Spleen (tissue), 7 donors: ENCODE measurements around the gene SERPINA4.

ENCODE experiments used
- POLR2A ChIP-seq, 3 donors: fragments of 450-650 bp; IDR thresholded peaks; one replicate each; pipeline ENCODE4 v1.5.1; 2017; ENCODE audit warnings: antibody characterized with exemption in 3 of 3, mild to moderate bottlenecking in 1 of 3
- POLR2AphosphoS5 ChIP-seq, 3 donors: sonication (generic); formaldehyde crosslinking; IDR thresholded peaks; one replicate each; pipeline ENCODE4 v1.5.1; 2017; ENCODE audit warnings: antibody characterized with exemption in 3 of 3
- TF ChIP-seq, protein P1 (sequence below), 11 experiments: fragments of 200-600 bp in 7 of 11; fragments of 450-650 bp in 4 of 11; sonication (generic) in 4 of 11; IDR thresholded peaks in 8 of 11; conservative IDR thresholded peaks in 3 of 11; 1 replicate in 7 of 11; 2 replicates in 4 of 11; pipeline versions ENCODE4 v1.4.0 to v1.8.0; 2016 to 2021; ENCODE audit warnings: antibody characterized with exemption in 11 of 11, inconsistent platforms in 4 of 11, mild to moderate bottlenecking in 1 of 11
- donor health status: DM: no; HTN: no; CAD: no; lungs with moderate emphysema.
- donor health status: DM: no; HTN: no; CAD: no.
- donor health status: DM: no; HTN: no; CAD: no.

DNA sequence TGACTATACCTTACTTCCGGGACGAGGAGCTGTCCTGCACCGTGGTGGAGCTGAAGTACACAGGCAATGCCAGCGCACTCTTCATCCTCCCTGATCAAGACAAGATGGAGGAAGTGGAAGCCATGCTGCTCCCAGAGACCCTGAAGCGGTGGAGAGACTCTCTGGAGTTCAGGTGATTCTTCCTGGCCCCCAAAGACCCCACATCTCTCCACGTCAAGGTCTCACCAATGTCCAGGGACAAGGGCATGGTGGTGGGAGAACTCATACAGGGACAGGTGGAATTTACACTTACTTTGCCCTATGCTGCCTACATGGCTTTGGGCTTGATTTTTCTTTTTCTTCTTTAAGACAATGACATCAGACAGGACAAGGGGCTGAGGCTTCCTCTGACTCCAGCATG lies 58.1 kb downstream of the SERPINA4 start:
- TF ChIP-seq POLR2A (IDR thresholded peaks at IDR 0.05) (no peak), POLR2AphosphoS5 (IDR thresholded peaks at IDR 0.05) (no peak)
- TF ChIP-seq, protein P1, sequence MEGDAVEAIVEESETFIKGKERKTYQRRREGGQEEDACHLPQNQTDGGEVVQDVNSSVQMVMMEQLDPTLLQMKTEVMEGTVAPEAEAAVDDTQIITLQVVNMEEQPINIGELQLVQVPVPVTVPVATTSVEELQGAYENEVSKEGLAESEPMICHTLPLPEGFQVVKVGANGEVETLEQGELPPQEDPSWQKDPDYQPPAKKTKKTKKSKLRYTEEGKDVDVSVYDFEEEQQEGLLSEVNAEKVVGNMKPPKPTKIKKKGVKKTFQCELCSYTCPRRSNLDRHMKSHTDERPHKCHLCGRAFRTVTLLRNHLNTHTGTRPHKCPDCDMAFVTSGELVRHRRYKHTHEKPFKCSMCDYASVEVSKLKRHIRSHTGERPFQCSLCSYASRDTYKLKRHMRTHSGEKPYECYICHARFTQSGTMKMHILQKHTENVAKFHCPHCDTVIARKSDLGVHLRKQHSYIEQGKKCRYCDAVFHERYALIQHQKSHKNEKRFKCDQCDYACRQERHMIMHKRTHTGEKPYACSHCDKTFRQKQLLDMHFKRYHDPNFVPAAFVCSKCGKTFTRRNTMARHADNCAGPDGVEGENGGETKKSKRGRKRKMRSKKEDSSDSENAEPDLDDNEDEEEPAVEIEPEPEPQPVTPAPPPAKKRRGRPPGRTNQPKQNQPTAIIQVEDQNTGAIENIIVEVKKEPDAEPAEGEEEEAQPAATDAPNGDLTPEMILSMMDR (IDR thresholded peaks at IDR 0.05 in 8 of 11, conservative IDR thresholded peaks at IDR 0.05 in 3 of 11), result no peak
